COR-L47 (cell line): ENCODE results near the gene CALCOCO1.
A peak's percentile ranks its signal among the peaks of the same experiment; 100 is the strongest.

ENCODE experiments used
- DNase-seq: peaks from one replicate; lab custom pipeline; 2025; lab: John Stamatoyannopoulos, UW

The CALCOCO1 gene

GRCh38 chr12:53659571-53659981 is 67.7 kb downstream of the CALCOCO1 start:
- no peak for DNase-seq

DNA sequence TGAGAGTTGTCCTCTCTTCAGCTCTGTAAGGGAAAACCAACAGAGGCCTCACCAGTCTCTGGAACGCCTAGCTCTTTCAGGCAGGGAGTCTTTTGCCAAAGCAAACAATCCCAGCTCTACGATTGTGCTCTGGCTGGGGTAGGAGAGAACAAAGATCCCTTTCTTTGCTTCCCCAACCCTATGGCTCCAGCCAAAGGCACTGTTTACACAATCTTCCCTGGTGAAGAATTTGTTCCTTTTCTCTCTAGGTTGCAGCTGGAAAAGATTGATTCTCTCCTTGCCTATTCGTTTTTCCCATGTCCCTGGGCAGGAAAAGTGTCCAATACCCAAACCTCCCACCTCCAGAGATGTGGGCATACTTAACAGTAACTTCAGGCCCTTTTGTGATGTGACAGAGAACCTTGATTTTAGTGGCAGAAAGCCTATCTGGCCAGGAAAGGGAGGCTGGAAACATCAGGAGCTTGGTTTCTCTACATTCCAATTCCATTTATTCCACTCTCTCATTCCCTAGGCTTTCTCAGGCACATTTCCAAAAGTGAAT is 68.2 kb downstream of the CALCOCO1 start:
- peak; percentile 88 for DNase-seq
